A204.1 (cell line): Measurements from ENCODE around the gene POLE3.
"Not testable (repeated sequence)": the region's sequence is repeated elsewhere in the genome, so short reads cannot be mapped to it uniquely, and the experiment has no call there.

Source experiments
- FAIRE-seq: peaks from 2 replicates; lab custom pipeline; 2012; peaks lifted over from hg19 to GRCh38; lab: Jason Lieb, UNC

POLE3 gene

DNA sequence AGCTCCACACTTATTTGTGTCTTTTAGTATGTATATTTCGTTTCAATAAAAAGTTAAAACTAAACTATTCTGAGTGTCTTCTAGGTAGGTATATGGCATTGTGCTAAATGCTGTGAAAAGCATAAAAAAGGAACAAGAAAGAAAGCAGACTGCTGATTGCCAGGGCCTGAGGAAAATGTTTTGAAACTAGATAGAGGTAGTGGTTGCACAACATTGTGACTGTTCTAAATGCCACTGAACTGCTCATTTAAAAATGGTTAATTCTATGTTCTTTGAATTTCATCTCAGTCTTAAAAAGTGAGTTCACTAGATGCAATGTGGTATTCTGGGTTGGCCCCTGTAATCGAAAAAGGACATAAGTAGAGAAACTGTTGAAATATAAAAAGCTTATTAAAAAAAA is 6.8 kb downstream of the POLE3 start:
- no peak for FAIRE-seq

DNA sequence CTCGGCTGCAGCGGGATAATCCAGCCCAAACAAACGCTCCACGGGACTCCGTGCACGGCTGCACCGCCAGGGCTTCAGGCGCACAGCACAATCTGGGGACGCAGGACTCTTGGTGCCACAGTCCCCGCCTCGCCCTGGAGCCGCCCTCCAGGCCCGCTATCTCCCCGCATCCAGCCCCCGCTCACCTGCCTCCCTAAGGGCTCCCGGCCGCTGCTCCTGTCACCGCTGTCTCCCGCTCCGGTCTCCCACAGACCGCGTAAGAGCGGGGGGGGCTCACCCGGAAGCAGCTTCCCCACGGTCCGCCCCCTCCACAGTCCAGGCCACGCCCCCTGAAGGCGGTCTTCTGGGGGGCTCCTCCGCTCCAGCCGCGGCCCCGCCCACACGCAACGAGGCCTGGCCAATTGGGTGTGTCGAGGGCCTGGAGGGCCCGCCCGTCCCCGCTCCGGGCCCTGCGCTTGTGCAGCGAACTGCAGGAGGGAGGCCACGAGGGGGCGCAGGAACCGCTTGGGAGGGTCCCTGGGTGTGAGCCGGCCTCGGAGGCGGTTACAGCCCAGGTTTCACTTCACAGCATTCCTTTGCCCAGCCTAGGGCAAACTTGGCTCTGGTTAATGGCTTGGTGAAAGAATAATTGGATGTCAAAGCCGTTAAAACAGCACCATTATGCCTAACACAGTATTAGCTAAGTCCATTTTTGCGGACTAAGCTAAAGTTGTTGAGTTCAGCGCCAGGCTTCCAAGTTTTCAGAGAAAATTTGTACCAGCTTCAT is 9.3 kb downstream of the POLE3 start, which contains the start of gene ALAD:
ALAD (minus strand) TSS at position 258 of the 766 bp plus-strand sequence. CDS start 7,725 bp downstream, outside the sequence.
- peak; percentile 93 for FAIRE-seq

DNA sequence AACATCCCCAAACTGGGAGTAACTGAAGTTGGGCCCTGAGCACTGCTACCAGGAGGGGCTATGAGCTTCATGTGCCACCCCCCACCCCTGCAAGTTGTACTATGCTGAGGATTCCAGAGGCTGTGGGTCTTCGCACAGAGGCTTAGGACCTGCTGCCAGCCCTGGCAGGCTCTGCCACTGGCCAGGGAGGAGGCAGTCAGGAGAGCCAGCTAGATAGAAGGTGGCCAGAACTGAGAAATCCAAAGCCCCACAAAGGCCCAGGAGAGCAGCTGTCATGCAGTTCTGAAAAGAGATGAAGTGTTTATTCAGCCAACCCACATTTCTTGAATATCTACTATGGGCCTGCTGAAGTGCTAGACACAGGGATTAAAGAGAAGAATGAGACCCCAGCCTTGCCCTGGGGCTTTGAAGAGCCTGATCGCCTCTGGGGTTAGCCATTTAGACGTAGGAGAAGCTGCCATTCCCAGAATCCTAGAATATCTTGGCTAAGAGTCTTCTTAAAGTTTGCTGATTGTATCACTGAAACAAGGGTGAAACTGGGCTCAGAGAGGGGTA is 10.8 kb downstream of the POLE3 start:
- no peak for FAIRE-seq

DNA sequence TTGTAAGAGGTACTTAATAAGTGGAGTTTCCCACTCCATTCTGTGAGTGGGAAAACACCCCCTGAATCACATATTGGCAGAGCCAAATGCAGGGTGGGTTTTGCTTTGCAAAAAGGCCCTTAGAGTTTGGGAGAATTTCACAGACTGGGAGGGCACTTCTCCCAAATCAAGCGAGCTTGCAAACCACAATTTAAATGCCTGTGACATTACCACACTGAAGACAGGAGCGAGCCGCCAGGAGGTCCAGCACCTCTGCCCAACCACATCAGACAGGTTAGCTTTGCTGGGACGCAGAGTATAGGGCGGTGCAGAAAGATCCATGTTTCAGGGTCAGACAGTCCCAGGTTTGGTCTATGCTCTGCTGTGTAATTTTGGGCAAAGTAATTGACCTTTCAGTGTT is 11.7 kb downstream of the POLE3 start:
- FAIRE-seq: no peak

DNA sequence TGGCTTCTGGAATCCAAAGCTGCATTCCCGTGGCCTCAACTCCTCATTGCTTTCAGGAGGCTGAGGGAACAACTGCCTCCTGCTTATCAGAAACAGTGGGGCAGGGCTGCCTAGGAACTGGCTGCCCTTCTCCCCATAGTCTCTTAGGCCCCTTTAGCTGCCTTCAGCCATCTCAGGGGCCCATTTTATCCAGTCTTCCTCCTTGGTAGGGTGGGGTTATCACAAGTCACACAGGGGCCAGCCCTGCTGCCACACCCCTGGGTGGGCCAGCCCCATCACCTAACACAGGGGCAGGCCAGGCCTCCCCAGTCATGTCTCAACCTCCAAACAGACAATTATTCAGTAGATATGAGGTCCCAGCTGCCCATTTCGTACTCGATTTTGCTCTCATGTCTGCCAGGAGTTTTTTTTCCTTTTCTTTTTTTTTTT is 13.3 kb downstream of the POLE3 start:
- FAIRE-seq: no peak

DNA sequence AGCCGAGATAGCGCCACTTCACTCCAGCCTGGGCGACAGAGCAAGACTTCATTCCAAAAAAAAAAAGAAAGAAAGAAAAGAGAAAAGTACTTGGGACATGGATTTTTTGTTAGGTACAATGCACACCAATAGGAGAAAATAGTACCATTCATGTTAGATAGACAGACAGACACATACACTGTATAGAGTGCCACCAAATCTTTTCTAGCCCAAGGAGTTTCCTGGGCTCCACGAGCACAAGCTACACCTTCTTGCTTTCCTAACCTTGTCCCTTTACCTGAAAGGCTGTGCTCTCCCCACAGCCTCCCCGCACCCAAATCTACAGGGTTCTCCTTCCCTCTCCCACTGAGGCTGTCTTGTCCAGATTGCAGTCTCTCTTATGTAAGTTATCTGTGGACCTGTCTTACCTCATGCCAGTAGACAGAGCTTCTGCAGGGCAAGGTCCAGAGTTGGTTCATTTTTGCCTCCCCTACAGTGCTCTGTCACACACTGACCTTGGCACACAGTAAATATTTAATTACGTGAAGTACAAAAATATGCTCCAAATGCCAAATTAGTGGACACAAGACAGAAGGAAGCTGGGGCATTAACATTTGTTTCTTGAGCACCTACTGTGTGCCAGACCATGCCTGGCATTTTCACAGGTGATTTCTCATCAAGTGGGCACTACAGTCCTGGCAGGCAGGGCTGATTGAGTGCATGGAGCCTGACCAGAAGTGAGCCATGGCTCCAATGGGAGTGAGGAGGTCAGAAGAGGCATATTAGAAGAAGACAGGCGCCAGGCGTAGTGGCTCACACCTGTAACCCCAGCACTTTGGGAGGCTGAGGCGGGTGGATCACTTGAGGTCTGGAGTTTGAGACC is 15.2 kb downstream of the POLE3 start:
- FAIRE-seq: no peak

DNA sequence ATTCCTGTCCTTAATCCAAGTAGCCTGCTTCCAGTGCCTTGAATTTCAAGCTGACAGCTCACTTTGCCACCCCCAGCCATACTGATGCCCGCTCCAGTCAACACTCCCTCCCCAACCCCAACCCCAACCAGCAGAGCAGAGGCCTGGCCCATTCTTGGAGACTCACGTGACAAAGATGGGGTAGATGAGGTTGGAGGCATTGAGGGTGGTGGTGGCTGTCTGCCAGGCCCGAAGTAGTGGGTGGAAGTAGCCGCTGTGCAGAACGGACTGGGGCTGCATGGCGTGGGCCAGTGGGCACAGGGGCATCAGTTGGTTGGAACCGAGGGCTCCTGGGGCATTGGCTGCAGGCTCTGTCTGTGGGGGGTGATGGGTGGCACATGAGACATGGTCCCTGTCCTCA is 17.2 kb downstream of the POLE3 start:
- FAIRE-seq: no peak

DNA sequence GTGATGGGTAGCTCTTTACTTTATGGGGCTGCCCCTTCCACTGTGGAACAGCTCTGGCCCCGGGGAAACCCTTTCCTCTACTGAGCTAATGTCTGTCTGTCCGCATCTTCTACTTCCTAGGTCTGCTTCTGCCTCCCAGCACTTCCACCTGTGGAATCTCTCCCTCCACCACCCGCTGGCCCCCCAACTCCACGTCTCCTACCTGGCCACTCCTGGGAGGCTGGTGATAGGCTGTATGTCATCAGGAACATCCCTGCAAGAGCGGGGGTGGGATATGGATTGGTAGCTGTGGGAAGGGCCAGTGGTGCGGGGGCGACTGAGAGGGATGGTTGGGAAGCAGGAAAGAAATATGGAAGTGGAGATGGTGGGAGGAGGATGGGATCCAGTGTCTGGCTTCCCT is 18.6 kb downstream of the POLE3 start:
- no peak for FAIRE-seq

DNA sequence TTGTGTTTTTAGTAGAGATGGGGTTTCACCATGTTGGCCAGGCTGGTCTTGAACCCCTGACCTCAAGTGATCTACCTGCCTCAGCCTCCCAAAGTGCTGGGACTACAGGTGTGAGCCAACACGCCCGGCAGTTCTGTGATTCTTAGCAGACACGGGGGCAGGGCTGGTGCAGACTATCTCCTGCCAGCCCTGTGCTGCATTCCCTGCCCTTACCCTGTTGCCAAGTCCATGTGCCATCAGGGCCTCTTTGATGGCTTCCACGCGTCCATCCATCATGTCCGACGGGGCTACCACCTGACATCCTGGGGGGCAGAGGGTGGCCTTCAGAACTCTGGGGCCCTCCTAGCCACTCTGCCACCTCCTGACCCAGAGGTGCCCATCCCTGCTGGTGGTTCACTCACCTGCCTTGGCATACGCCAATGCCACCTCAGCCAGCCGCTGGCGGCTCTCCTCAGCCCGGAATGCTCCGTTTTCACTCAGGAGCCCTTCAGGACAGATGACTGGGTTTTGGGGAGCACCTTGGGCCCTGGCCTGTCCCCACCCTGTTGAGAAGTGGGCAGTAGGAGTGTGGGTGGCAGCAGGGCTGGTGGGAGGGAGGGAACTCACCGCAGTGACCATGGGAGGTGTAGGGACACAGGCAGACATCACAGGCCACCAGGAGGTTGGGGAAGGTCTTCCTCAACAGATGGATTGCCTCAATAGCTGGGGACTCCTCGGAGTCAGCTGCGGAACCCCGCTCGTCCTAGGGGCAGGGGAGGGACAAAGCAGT is 20.1 kb downstream of the POLE3 start:
- FAIRE-seq: no peak

DNA sequence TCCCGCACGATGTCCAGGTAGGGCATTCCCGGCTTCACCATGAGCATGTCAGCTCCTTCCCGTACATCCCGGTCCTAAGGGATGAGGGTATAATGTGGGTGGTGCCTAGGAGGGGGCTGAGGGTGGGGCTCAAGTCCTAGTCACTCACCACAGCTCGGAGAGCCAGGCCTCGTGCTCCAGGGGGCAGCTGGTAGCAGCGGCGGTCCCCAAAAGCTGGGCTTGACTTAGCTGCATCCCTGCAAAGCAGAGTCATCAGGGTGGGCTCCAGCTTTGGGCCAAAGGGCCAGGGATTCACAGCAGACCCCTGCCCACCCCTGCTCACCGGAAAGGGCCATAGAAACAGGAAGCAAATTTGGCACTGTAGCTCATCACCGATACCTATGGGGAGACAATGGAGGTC is 21.0 kb downstream of the POLE3 start:
- FAIRE-seq: no peak

DNA sequence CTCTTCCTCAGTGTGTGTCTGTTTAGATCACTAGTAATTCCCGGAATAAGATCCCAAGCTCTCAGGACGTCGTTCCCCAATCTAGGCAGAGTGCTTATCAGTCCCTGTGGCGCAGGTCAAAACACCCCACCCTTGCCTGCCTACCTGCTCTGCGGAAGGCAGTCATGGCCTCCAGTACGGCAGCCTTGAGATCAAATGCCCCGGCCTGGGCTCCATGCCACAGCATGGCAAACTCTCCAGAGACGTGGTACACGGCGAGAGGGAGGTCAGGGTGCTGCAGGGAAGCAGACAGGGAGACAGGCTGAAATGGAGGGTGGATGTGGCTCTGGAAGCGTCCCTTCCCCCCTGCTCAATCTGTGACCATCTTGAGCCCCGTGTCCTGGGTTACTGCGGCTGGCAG is 21.6 kb downstream of the POLE3 start:
- no peak for FAIRE-seq

DNA sequence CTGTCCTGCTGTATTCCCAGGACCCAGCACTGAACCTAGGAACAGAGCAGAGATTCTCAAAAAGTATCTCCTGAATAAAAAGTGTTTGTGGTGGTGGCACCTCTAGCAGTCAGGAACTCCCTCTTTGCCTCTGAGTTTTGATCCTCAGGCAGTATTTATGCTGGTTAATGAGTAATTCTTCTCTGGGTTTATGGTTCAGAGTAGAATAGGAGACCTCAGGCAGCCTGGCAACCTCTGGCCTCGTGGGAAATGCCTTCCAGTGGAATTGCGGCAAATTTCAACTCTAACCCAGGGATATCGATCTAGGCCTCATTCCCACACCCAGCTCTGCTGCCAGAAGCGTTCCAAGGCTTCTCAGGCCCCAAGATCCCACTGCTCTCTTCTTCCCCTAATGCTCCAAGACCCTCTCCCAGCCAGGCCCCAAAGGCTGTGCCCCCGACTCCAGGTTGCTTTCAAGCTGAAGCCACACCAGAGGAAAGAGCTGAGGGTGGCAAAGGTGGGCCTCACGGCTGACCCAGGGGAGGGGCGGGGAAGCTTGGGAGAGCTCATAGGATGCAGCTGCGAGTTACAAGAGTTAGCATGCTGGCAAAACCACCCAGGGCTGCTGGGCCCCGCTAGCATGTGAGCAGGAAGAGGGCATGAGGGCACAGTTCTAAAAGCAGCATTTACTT is 22.8 kb downstream of the POLE3 start:
- no peak for FAIRE-seq

DNA sequence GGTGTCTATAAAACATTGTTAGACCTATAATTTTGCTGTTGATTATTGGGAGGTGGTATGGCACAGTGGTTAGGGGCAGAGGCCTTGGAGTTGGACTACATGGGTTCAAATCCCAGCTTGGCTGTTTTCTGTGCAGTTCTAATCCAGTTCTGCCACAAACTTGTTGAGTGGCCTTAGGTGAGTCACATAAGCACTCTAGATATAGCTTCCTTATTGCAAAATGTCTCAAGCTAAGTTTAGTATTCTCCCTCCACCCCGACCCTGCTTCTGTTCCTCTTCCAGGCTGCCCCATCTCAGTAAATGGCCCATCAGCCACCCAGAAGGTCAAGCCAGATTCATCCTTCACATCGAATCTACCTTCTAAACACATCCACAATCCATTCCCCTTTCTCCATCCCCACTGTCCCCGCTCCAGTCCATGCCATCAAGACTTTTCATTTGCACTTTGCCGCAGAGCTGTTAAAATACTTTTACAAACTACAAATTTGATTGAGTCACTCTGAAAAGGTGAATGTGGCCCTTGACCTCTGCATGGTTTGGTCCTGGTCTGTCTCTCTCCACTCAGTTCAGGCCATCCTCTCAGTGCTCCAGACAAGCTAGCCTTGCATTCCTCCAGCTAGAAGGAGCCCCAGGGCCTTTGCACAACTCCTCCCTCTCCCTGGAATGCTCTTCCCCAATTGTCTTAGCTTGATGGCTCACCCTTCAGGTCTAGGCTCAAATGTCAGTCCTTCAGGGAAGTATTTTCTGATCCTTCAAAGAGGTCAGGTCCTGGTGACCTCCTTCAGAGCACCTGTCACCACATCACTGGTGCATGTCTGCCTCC is 23.7 kb downstream of the POLE3 start:
- FAIRE-seq: no peak

DNA sequence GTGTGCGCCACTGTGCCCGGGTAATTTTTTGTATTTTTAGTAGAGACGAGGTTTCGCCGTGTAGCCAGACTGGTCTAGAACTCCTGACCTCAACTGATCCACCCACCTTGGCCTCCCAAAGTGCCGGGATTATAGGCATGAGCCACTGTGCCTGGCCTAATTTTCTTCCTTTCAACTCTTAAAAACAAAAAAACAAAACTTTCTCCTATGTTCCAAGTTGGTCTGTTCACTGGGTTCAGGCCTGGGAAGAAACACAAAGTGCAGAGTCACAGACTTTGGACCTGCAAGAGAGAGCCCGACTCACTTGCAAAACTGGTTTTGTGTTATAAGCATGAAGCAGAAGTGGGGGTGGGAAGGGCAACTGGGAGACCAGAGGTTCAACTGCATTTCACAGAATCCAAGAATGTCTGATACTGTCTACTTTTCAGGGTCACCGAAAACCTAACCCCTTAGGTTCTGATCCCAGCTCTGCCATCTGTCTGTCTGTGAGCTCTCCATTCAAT is 28.5 kb downstream of the POLE3 start:
- no peak for FAIRE-seq

DNA sequence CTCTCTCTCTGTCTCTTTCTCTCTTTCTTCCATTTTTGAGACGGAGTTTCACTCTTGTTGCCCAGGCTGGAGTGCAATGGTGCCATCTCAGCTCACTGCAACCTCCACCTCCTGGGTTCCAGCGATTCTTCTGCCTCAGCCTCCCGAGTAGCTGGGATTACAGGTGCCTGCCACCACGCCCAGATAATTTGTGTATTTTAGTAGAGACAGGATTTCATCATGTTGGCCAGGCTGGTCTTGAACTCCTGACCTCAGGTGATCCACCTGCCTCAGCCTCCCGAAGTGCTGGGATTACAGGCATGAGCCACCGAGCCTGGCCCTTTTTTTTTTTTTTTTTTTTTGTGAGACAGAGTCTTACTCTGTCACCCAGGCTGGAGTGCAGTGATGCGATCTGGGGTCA is 29.0 kb downstream of the POLE3 start:
- not testable (repeated sequence) for FAIRE-seq

DNA sequence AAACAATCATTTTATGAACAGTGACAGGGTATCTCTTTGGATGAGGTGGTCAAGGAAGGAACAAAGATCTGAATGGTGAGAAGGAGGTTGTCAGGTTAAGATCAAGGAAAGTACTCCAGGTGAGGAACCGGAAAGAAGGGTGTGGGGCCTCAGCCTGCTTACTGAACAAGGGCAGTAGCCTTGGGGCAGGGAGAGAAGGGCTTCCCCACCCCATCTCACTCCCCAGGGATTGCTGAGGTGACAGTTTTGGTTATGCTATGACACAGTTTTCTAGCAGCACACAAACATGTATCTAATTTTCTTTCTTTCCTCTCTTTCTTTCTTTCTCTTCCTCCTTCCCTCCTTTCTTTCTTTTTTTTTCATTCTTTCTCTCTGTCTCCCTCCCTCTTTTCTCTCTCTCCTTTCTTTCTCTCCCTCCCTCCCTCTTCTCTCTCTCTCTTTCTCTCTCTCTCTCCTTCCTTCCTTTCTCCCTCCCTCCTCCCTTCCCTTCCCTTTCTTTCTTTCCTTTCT is 29.6 kb downstream of the POLE3 start:
- FAIRE-seq: no peak

DNA sequence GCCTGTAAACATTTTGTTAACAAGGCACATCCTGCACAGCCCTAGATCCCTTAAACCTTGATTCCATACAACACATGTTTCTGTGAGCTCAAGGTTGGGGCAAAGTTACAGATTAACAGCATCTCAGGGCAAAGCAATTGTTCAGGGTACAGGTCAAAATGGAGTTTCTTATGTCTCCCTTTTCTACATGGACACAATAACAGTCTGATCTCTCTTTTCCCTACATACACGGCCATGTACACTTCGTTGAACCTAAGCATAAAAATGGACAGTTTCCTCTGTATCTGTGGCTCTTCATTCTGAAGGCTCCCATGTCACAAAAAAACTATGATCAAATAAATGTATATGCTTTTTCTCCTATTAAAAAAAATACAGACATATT is 30.7 kb downstream of the POLE3 start:
- FAIRE-seq: not testable (repeated sequence)

DNA sequence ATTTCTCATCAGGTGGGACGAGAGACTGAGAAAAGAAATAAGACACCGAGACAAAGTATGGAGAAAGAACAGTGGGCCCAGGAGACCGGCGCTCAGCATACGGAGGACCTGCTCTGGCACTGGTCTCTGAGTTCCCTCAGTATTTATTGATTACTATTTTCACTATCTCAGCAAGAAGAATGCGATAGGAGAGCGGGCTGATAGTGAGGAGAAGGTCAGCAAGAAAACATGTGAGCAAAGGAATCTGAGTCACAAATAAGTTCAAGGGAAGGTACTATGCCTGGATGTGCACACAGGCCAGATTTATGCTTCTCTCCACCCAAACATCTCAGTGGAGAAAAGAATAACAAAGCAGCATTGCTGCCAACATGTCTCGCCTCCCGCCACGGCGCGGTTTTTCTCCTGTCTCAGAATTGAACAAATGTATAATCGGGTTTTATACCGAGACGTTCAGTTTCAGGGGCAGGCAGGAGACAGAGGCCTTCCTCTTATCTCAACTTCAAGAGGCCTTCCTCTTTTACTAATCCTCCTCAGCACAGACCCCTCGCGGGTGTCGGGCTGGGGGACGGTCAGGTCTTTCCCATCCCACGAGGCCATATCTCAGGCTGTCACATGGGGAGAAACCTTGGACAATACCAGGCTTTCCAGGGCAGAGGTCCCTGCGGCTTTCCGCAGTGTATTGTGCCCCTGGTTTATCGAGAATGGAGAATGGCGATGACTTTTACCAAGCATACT is 31.2 kb downstream of the POLE3 start:
- not testable (repeated sequence) for FAIRE-seq

DNA sequence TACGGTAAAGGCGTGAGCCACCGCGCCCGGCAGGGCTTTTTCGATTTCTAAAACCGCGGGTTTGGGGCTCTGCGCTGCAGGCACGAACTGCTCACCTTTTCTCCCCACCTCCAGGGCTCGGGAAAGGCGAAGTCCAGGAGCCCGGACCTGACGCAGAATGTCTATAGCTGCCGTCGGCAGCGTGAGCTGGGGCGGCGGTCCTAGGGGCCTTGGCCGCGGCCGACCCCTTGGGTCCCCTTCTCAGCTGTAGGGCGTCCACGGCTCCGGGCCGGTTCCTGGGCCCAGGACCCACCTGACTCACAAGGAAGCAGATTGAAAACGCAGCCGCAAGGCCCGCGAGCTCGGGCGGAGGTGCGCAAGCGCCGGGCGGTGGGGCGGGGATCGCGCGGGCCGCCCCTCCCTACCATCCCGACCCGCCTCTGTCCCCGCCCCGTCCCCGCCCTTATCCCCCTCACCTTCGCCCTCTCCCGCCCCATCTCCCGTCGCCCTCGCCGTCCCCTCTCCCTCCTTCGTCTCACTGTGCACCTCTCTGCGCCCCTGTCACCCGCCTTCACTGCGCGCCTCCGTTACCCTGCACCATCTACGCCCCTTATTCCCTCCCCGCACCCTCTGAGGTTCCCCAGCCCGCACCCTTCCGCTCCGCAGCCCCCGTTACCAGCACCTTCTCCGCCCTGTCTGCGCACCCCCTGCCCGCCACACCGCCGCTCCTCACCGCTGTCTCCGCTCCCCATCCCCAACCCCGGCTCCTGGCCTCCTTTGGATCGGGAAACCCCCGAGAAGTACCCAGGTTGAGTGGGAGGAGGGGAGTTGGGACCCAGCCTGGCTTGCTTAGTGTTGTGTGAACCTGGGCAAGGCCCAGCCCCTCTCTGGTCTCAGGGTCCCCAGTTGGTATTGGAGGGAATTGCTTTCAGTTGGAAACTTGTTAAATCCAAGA is 33.6 kb downstream of the POLE3 start, which contains the start of gene HDHD3:
HDHD3 (minus strand) TSS at position 353 of the 934 bp plus-strand sequence. CDS start 2,632 bp downstream, outside the sequence.
- no peak for FAIRE-seq
